HepG2 (cell line): Measurements from ENCODE around the gene CENPM. TPM values are rescaled to one million over a fixed set of nuclear protein-coding genes. Genes with fewer than 3 reads are reported as not detected.

Source experiments
- ATM ChIP-seq: fragments of 450-650 bp; IDR thresholded peaks from 2 replicates; pipeline ENCODE4 v1.7.1; 2017; ENCODE audit warnings: mild to moderate bottlenecking, borderline replicate concordance
- ELF3 ChIP-seq: IDR thresholded peaks from 2 replicates; pipeline ENCODE4 v1.6.1; 2016; ENCODE audit warnings: missing genetic modification reagents, missing compliant biosample characterization
- KLF13 ChIP-seq: sonication (generic); formaldehyde crosslinking; IDR thresholded peaks from 2 replicates; pipeline ENCODE4 v1.4.0; 2020; ENCODE audit warnings: mild to moderate bottlenecking, missing genetic modification reagents
- MAFF ChIP-seq: IDR thresholded peaks from 2 replicates; pipeline ENCODE4 v1.6.1; 2011; ENCODE audit warnings: low read depth, low read length, improper control_type of control experiment
- MAX ChIP-seq: IDR thresholded peaks from 2 replicates; pipeline ENCODE4 v1.6.1; 2012; ENCODE audit warnings: inconsistent platforms
- NFE2L1 ChIP-seq: sonication (generic); formaldehyde crosslinking; IDR thresholded peaks from 2 replicates; pipeline ENCODE4 v1.4.0; 2020; ENCODE audit warnings: missing genetic modification reagents, mild to moderate bottlenecking, borderline replicate concordance
- RAD21 ChIP-seq: fragments of 450-650 bp; formaldehyde crosslinking; IDR thresholded peaks from 2 replicates; pipeline ENCODE4 v1.5.0; 2020; ENCODE audit warnings: mild to moderate bottlenecking
- RXRB ChIP-seq: IDR thresholded peaks from 2 replicates; pipeline ENCODE4 v1.6.1; 2016; ENCODE audit warnings: borderline replicate concordance, missing genetic modification reagents, missing compliant biosample characterization
- SMC3 ChIP-seq: IDR thresholded peaks from 2 replicates; pipeline ENCODE4 v1.6.1; 2011; ENCODE audit warnings: low read length, improper control_type of control experiment
- SNAPC5 ChIP-seq: sonication (generic); formaldehyde crosslinking; IDR thresholded peaks from 2 replicates; pipeline ENCODE4 v1.8.1; 2023; ENCODE audit warnings: mild to moderate bottlenecking, missing genetic modification reagents, borderline replicate concordance
- TERF1 ChIP-seq: sonication (generic); formaldehyde crosslinking; IDR thresholded peaks from 2 replicates; pipeline ENCODE4 v1.8.0; 2022; ENCODE audit warnings: mild to moderate bottlenecking, missing genetic modification reagents, moderate library complexity
- THAP11 ChIP-seq: IDR thresholded peaks from 2 replicates; pipeline ENCODE4 v1.6.1; 2016; ENCODE audit warnings: missing biosample characterization, missing genetic modification reagents
- ZFP36 ChIP-seq: fragments of 150-350 bp; IDR thresholded peaks from 2 replicates; pipeline ENCODE4 v1.6.1; 2018; ENCODE audit warnings: borderline replicate concordance, low read length, low read depth; ENCODE audit not compliant: partially characterized antibody
- ZFP36L2 ChIP-seq: sonication (generic); formaldehyde crosslinking; IDR thresholded peaks from 2 replicates; pipeline ENCODE4 v1.4.0; 2020; ENCODE audit warnings: missing genetic modification reagents
- ZKSCAN1 ChIP-seq: fragments of 150-350 bp; IDR thresholded peaks from 2 replicates; pipeline ENCODE4 v1.6.1; 2014; ENCODE audit warnings: low read length
- ZNF768 ChIP-seq: sonication (generic); formaldehyde crosslinking; IDR thresholded peaks from 2 replicates; pipeline ENCODE4 v1.4.0; 2020; ENCODE audit warnings: missing genetic modification reagents
- polyA plus RNA-seq, 8 experiments: library from polyadenylated mRNA; depleted of rRNA in 3 of 8; stranded (reverse) in 7 of 8; unstranded in 1 of 8; fragments of >200 nt; fragmentation: Illumina TruSeq in 4 of 8; extraction: Trizol in 4 of 8; gene quantifications; 2 replicates each; pipeline versions ENCODE4 v1.2.1 to v1.2.3, GENCODE V29; 2011 to 2016; ENCODE audit warnings: low read depth in 4 of 8, missing spikeins in 1 of 8, mixed read lengths in 1 of 8; ENCODE audit not compliant: insufficient read depth in 1 of 8
- total RNA-seq, 5 experiments: library from RNA; depleted of rRNA; stranded (reverse); fragments of >200 nt; fragmentation: Illumina TruSeq; extraction: Trizol; gene quantifications; 2 replicates each; pipeline ENCODE4 v1.2.3, GENCODE V29; 2016; ENCODE audit warnings: low read depth in 1 of 5
- TF ChIP-seq, protein P1 (sequence below): sonication (generic); formaldehyde crosslinking; IDR thresholded peaks from 2 replicates; pipeline ENCODE4 v1.4.0; 2020; ENCODE audit warnings: missing genetic modification reagents
- TF ChIP-seq, protein P2 (sequence below): sonication (generic); formaldehyde crosslinking; IDR thresholded peaks from 2 replicates; pipeline ENCODE4 v1.5.0; 2020; ENCODE audit warnings: mild to moderate bottlenecking, missing genetic modification reagents, borderline replicate concordance
- TF ChIP-seq, protein P3 (sequence below): sonication (generic); formaldehyde crosslinking; IDR thresholded peaks from 2 replicates; pipeline ENCODE4 v1.4.0; 2020; ENCODE audit warnings: missing genetic modification reagents

Gene CENPM
- total and polyA plus RNA-seq, 2 of the 13 experiments (the other 11 are each of a cell fraction or from before 2014, with no cell fraction given), result 11.2 to 37.3 TPM

DNA sequence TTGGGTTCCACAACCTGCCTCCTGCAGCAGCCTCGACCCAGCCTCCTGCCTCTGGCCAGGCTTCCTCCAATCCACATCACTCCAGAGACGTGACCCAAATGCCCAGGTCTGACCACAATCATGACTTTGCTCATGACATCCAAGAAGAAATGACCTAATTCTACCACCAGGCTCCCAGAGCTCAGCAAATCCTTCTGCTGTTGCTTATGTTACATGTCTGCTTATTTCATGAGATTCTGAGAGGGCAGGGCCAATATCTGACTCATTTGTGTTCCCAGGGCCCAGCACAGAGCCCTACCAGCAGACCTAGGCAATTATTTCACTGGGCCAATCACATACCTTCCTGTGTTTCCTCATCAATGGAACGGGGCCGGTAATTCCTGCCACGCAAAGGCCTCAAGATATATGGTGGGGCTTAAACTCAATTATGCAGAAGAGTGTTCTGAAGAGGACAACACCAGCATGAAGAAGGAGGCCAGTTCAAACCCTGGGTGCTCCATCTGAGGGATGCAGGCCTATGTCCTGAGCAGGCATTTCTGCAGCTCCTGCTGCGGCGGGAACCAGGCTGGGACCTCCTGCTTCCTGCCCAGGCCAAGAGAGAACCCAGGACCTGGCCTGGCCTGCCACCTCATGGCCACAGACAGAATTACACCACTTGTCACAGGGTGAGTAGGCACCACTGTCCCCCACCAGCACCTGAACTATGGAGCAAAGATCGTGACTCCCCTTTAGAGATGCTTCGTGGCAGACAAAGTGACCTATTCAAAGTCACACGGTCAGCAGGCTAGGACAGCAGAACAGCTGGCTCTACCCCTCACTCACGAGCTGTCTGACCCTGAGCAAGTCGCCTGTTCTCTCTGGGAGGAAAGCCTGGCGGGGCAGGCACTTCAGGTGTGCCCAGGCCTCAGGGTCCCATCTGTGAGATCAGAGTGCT lies 5.9 kb downstream of the CENPM start (continued):
- TF ChIP-seq SNAPC5 (0 out of 2 replicates have a peak, but pooled peaks have one; percentile 16), RXRB (CRISPR knock-in tag) (0 out of 2 replicates have a peak, but pooled peaks have one; percentile 32), ZKSCAN1 (no peak), MAX (peak; percentile 33; the same call in 1 of the 2 replicates), SMC3 (peak; percentile 66), RAD21 (CRISPR knock-in tag) (peak; percentile 94), KLF13 (CRISPR knock-in tag) (no peak), ZFP36L2 (no peak), MAFF (peak; percentile 1; the same call in 1 of the 2 replicates), NFE2L1 (CRISPR knock-in tag) (no peak), TERF1 (no peak), ELF3 (peak; percentile 50; the same call in 1 of the 2 replicates), ZNF768 (CRISPR knock-in tag) (no peak), THAP11 (CRISPR knock-in tag) (peak; percentile 50; the same call in 1 of the 2 replicates), ATM (no peak), ZFP36 (no peak)
- TF ChIP-seq, protein P1, sequence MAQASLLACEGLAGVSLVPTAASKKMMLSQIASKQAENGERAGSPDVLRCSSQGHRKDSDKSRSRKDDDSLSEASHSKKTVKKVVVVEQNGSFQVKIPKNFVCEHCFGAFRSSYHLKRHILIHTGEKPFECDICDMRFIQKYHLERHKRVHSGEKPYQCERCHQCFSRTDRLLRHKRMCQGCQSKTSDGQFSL, result no peak
- TF ChIP-seq, protein P2, sequence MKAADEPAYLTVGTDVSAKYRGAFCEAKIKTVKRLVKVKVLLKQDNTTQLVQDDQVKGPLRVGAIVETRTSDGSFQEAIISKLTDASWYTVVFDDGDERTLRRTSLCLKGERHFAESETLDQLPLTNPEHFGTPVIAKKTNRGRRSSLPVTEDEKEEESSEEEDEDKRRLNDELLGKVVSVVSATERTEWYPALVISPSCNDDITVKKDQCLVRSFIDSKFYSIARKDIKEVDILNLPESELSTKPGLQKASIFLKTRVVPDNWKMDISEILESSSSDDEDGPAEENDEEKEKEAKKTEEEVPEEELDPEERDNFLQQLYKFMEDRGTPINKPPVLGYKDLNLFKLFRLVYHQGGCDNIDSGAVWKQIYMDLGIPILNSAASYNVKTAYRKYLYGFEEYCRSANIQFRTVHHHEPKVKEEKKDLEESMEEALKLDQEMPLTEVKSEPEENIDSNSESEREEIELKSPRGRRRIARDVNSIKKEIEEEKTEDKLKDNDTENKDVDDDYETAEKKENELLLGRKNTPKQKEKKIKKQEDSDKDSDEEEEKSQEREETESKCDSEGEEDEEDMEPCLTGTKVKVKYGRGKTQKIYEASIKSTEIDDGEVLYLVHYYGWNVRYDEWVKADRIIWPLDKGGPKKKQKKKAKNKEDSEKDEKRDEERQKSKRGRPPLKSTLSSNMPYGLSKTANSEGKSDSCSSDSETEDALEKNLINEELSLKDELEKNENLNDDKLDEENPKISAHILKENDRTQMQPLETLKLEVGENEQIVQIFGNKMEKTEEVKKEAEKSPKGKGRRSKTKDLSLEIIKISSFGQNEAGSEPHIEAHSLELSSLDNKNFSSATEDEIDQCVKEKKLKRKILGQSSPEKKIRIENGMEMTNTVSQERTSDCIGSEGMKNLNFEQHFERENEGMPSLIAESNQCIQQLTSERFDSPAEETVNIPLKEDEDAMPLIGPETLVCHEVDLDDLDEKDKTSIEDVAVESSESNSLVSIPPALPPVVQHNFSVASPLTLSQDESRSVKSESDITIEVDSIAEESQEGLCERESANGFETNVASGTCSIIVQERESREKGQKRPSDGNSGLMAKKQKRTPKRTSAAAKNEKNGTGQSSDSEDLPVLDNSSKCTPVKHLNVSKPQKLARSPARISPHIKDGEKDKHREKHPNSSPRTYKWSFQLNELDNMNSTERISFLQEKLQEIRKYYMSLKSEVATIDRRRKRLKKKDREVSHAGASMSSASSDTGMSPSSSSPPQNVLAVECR (CRISPR knock-in tag), result peak; percentile 59; the same call in 1 of the 2 replicates
- TF ChIP-seq, protein P3, sequence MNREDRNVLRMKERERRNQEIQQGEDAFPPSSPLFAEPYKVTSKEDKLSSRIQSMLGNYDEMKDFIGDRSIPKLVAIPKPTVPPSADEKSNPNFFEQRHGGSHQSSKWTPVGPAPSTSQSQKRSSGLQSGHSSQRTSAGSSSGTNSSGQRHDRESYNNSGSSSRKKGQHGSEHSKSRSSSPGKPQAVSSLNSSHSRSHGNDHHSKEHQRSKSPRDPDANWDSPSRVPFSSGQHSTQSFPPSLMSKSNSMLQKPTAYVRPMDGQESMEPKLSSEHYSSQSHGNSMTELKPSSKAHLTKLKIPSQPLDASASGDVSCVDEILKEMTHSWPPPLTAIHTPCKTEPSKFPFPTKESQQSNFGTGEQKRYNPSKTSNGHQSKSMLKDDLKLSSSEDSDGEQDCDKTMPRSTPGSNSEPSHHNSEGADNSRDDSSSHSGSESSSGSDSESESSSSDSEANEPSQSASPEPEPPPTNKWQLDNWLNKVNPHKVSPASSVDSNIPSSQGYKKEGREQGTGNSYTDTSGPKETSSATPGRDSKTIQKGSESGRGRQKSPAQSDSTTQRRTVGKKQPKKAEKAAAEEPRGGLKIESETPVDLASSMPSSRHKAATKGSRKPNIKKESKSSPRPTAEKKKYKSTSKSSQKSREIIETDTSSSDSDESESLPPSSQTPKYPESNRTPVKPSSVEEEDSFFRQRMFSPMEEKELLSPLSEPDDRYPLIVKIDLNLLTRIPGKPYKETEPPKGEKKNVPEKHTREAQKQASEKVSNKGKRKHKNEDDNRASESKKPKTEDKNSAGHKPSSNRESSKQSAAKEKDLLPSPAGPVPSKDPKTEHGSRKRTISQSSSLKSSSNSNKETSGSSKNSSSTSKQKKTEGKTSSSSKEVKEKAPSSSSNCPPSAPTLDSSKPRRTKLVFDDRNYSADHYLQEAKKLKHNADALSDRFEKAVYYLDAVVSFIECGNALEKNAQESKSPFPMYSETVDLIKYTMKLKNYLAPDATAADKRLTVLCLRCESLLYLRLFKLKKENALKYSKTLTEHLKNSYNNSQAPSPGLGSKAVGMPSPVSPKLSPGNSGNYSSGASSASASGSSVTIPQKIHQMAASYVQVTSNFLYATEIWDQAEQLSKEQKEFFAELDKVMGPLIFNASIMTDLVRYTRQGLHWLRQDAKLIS, result no peak
